ENCODE data around the gene DHRS3.

- TF ChIP-seq CTCF (IDR thresholded peaks at IDR 0.05), result no peak
- no peak for TF ChIP-seq POLR2AphosphoS5 (IDR thresholded peaks at IDR 0.05)
- no peak for TF ChIP-seq POLR2A (IDR thresholded peaks at IDR 0.05)
These were observed 36.1 kb upstream of the DHRS3 start for GRCh38 chr1:12654004-12654567.
